Left renal pelvis (tissue), 4 donors: ENCODE data around the gene SEL1L2. TPM values are rescaled to one million over a fixed set of nuclear protein-coding genes. Genes with fewer than 3 reads are reported as not detected.

Experiments used
- DNase-seq, 4 donors: peaks; one replicate each; pipeline ENCODE4 v3.0.0-alpha.2; 2013; ENCODE audit warnings: low read depth in 4 of 4, low spot score in 3 of 4
- polyA plus RNA-seq, 4 donors: library from polyadenylated mRNA; unstranded; fragments of 120-200 nt; gene quantifications; one replicate each; pipeline ENCODE4 v1.2.1, GENCODE V29; 2013; ENCODE audit not compliant: insufficient read length in 4 of 4

The SEL1L2 gene
- polyA plus RNA-seq, 4 donors, result 0.29 to 0.37 TPM; not detected in 2

DNA sequence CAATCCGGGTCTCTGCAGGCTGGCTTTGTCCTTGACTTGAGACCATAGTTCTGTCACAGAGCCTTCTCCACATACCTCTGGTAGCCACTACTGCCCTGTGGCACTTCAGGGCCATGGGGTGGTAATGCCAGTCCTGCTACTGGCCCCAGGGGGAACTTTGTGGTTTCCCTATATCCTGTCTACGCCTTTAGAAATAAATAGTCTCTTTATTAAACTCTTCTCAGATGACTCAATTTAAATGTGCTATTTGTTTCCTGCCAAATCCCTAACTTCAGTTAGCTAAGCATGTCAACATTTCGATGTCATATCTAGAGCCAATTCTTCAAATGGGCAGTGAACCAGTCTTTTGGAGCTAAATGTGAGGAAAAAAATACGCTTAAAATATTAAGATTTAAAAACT, 60.1 kb downstream of the SEL1L2 start:
- DNase-seq, result no peak

DNA sequence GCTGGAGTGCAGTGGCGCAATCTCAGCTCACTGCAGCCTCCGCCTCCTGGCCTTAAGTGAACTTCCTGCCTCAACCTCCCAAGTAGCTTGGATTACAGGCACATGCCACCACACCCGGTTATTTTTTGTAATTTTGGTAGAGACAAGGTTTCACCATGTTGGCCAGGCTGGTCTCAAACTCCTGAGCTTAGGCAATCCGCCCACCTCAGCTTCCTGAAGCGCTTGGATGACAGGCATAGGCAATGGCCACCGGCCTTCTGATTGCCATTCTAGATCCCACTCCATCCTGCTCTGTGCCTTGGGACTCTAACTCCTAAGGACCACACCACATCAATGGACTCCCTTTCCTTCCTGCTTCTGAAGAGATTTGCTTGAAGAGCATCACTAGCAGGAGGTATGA, 60.6 kb downstream of the SEL1L2 start:
- no peak for DNase-seq

GRCh38 chr20:13928901-13929300, 61.5 kb downstream of the SEL1L2 start:
- DNase-seq, result no peak

GRCh38 chr20:13927171-13927570, 63.2 kb downstream of the SEL1L2 start:
- no peak for DNase-seq

DNA sequence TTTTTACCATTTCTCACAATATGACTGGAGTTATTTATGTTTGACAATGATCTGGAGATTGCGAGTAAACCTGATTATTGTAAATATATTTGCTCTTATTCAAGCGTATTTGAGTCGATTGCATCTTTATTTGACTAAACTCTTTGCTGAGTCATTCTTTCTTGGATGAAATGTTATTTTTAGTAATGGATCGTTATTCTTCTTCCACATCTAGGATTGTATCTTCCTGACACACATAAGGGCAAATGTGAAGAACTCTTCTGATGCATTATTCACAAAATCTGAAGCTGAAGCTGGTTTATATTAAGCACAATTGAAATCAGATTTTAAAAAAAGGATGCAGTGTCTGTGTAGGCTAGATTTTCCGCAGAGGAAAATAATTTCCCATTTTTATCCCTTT, 68.2 kb downstream of the SEL1L2 start:
- DNase-seq, result no peak

- DNase-seq, result peak in 1 of 4 donors; percentile 19
Observed at GRCh38 chr20:13915284-13915683, 75.1 kb downstream of the SEL1L2 start.

GRCh38 chr20:13913572-13913971, 76.8 kb downstream of the SEL1L2 start:
- DNase-seq, result no peak

GRCh38 chr20:13913131-13913530, 77.3 kb downstream of the SEL1L2 start:
- DNase-seq, result no peak

- DNase-seq, result no peak
Observed at GRCh38 chr20:13910492-13910891, 79.9 kb downstream of the SEL1L2 start.

DNA sequence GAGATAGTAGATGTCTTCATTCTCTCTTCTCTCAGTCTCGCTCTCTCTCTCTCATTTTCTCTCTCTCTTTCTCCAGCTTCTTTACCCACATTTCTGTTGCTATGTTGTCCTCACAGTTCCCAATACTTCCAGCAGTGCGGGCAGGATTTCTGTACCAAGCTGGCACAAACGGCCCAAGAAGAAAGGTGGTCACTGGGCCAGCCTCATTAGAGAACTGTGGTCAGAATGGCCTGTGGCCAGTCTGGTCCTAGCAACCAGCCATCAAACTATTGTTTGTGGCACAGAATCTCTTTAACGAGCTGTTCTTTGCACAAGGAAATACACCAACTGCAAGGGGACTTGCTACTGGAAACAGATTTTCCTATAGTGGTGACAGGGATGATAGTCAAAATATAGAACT, 81.3 kb downstream of the SEL1L2 start:
- DNase-seq, result no peak

- no peak for DNase-seq
Observed at GRCh38 chr20:13904766-13905165, 85.6 kb downstream of the SEL1L2 start.

GRCh38 chr20:13900496-13900895, 89.9 kb downstream of the SEL1L2 start:
- DNase-seq, result no peak

- DNase-seq, result no peak
Observed at GRCh38 chr20:13898012-13898612, 92.3 kb downstream of the SEL1L2 start.

GRCh38 chr20:13891575-13891974, 98.8 kb downstream of the SEL1L2 start:
- DNase-seq, result no peak

GRCh38 chr20:13884803-13885202, 105.6 kb downstream of the SEL1L2 start:
- DNase-seq, result no peak

GRCh38 chr20:13883425-13883824, 107.0 kb downstream of the SEL1L2 start:
- no peak for DNase-seq

GRCh38 chr20:13878566-13878965, 111.8 kb downstream of the SEL1L2 start:
- no peak for DNase-seq

GRCh38 chr20:13877793-13878192, 112.6 kb downstream of the SEL1L2 start:
- no peak for DNase-seq

- no peak for DNase-seq
Observed at GRCh38 chr20:13875265-13875811, 115.1 kb downstream of the SEL1L2 start.

DNA sequence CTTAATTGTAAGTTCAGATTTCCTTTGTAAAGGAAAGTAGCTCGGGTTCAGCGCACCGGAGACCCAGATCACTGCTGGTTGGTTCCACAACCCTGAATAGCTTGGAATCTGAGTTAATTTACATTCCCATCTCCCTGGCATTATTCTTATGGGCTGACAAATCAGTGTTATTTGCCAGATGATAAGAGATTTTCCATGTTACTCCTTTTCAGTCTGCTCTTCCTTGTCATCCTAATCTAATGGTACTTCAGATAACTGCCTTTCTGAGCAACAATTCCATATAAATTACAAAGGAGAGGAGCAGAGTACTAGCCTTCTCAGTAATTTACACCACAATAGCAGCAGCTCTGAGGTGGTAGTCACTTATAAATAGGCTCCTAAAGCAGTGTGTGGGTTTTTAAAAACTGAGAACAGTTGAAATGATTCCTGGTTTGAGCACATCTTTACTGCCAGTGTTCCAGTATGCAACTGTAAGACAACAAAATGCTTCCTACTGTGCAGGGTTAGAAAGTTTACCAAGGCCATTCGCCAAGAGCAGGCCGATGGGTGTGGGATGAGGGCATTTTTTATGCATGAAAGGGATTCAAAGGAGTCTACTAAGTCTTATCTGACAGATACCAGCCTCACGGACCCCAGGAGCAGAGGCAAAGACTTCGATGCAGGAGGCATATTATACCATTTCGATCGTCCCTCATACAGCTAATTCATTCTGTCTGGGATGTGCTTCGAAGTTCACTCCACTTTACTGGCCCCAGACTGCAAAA, 115.8 kb downstream of the SEL1L2 start:
- DNase-seq, result no peak

DNA sequence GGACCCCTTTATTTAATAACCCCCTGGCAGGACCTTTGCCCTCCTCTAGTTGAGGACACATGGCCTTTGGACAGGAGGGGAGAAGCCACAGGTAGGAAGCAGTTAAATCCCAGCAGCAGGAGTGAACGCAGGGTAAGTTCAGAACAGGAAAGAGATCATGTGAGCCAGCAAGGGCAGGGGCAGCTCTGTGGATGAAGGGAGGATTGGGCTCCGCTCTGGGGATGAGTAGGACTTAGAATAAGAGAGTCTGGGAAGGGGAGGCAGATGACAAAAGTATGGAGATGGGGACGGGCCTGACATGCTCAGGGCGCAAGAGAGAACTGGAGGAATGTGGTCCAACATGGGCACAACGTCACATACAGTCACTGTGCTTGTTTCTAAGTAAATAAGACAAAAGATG, 116.6 kb downstream of the SEL1L2 start:
- DNase-seq, result no peak

GRCh38 chr20:13870170-13870748, 120.2 kb downstream of the SEL1L2 start:
- no peak for DNase-seq
